ENCODE measurements around the gene ZNF197.

DNA sequence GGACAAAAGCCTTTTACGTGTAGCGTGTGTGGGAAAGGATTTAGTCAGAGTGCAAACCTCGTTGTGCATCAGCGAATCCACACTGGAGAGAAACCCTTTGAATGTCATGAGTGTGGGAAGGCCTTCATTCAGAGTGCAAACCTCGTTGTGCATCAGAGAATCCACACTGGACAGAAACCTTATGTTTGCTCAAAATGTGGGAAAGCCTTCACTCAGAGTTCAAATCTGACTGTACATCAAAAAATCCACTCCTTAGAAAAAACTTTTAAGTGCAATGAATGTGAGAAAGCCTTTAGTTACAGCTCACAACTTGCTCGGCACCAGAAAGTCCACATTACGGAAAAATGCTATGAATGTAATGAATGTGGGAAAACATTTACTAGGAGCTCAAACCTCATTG, 34.2 kb downstream of the ZNF197 start:
- TF ChIP-seq, protein P1, sequence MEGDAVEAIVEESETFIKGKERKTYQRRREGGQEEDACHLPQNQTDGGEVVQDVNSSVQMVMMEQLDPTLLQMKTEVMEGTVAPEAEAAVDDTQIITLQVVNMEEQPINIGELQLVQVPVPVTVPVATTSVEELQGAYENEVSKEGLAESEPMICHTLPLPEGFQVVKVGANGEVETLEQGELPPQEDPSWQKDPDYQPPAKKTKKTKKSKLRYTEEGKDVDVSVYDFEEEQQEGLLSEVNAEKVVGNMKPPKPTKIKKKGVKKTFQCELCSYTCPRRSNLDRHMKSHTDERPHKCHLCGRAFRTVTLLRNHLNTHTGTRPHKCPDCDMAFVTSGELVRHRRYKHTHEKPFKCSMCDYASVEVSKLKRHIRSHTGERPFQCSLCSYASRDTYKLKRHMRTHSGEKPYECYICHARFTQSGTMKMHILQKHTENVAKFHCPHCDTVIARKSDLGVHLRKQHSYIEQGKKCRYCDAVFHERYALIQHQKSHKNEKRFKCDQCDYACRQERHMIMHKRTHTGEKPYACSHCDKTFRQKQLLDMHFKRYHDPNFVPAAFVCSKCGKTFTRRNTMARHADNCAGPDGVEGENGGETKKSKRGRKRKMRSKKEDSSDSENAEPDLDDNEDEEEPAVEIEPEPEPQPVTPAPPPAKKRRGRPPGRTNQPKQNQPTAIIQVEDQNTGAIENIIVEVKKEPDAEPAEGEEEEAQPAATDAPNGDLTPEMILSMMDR (optimal IDR thresholded peaks at IDR 0.05 in 1 of 3, IDR thresholded peaks at IDR 0.05 in 1 of 3, conservative IDR thresholded peaks at IDR 0.05 in 1 of 3; ENCODE audit: extremely low read depth in 1 of 3, insufficient read depth in 2 of 3, low read length in 3 of 3), result no peak
- no peak for TF ChIP-seq EZH2 (IDR thresholded peaks at IDR 0.05; ENCODE audit: low read length)

All from keratinocyte (primary cell).